AG09319 (cell line): ENCODE results near the gene NBAS.
"Not testable (repeated sequence)": the region's sequence is repeated elsewhere in the genome, so short reads cannot be mapped to it uniquely, and the experiment has no call there.

Experiments
- DNase-seq: peaks from one replicate; pipeline ENCODE4 v3.0.0-alpha.2; 2010; ENCODE audit warnings: low read depth; ENCODE audit errors: extremely low read depth
- TF ChIP-seq, protein P1 (sequence below): IDR thresholded peaks from 2 replicates; pipeline ENCODE4 v1.5.1; 2011; ENCODE audit warnings: low read depth, mild to moderate bottlenecking, inconsistent platforms, low read length, moderate library complexity

NBAS gene

DNA sequence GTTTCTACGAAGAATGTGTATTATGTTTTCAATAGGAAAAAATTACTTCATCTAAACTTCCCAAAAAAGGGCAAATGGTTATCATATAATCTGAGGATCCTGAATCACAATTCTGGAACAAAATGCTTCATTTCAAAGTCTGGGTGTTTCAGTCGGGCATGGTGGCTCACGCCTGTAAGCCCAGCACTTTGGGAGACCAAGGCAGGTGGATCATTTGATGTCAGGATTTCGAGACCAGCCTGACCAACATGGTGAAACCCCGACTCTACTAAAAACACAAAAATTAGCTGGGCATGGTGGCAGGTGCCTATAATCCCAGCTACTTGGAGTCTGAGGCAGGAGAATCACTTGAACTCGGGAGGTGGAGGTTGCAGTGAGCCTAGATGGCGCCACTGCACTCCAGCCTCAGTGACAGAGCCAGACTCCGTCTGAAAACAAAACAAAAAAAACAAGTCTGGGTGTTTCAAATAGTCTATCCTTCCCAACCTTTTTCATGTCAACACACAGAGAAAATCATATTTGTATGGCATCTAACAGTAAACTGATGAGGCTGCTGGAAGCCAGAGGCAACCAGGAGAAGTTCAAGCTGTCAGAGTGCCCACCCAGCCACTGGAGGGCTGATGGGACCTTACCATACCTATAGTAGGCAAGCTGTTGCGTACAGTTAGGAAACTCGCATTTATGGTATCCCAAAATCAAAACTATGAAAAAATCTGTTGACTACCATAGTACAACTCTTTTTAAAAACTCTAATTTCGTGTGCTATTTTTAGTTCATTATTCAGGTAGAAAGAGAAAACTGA is 14.6 kb downstream of the NBAS start:
- TF ChIP-seq, protein P1, sequence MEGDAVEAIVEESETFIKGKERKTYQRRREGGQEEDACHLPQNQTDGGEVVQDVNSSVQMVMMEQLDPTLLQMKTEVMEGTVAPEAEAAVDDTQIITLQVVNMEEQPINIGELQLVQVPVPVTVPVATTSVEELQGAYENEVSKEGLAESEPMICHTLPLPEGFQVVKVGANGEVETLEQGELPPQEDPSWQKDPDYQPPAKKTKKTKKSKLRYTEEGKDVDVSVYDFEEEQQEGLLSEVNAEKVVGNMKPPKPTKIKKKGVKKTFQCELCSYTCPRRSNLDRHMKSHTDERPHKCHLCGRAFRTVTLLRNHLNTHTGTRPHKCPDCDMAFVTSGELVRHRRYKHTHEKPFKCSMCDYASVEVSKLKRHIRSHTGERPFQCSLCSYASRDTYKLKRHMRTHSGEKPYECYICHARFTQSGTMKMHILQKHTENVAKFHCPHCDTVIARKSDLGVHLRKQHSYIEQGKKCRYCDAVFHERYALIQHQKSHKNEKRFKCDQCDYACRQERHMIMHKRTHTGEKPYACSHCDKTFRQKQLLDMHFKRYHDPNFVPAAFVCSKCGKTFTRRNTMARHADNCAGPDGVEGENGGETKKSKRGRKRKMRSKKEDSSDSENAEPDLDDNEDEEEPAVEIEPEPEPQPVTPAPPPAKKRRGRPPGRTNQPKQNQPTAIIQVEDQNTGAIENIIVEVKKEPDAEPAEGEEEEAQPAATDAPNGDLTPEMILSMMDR, result no peak
- no peak for DNase-seq

DNA sequence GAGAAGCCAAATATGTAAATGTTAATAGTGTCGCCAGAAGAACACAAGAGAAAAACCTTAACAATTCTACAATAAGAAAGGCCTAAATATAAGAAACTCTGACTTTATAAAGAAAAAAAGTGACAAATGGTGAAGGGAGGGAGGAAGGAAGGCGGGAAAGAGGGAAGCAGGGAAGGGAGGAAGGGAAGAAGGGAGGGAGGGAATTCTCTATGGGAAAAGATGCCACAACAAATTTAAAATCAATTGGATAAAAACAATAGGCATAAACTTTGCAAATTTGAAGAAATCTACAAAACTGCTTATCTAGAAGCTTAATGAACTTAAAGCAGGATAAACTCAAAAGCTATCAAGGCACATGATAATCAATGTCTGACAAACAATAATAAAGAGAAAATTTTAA is 16.9 kb downstream of the NBAS start:
- DNase-seq, result no peak
- TF ChIP-seq, protein P1, result no peak

DNA sequence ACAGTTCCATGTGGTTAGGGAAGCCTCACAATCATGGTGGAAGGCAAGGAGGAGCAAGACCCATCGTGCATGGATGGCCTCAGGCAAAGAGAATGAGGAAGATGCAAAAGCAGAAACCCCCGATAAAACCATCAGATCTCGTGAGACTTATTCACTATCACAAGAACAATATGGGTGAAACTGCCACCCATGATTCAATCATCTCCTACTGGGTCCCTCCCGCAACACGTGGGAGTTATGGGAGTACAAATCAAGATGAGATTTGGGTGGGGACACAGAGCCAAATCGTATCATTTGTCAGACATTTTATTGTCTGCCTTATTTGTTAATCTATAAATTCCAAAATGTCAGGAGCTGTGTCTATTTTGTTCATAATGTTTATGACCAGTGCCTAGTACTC is 17.6 kb downstream of the NBAS start:
- TF ChIP-seq, protein P1, result no peak
- DNase-seq, result no peak

DNA sequence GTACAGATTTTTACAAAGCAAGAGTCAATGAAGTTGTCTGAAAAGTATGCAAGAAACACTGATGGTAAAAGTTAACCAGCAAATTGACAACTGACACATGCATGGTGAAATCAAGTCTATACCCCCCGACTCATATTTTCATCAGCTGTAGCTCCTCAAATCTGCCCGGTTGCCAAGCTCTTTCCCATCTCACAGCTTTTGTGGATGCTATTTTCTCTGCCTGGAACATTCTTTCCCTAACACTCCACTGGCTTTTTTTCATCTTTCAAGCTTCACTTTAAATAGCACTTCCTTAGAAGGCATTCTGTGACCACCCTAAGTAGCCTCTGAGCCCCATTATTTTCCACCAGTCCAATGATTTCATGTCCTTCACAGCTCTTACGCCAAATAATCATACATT is 18.1 kb downstream of the NBAS start:
- TF ChIP-seq, protein P1, result no peak
- no peak for DNase-seq

DNA sequence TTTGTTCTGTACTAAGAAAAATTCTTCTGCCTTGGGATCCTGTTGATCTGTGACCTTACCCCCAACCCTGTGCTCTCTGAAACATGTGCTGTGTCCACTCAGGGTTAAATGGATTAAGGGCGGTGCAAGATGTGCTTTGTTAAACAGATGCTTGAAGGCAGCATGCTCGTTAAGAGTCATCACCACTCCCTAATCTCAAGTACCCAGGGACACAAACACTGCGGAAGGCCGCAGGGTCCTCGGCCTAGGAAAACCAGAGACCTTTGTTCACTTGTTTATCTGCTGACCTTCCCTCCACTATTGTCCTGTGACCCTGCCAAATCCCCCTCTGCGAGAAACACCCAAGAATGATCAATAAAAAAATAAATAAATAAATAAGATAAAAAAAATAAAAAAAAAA is 18.9 kb downstream of the NBAS start:
- DNase-seq, result not testable (repeated sequence)

DNA sequence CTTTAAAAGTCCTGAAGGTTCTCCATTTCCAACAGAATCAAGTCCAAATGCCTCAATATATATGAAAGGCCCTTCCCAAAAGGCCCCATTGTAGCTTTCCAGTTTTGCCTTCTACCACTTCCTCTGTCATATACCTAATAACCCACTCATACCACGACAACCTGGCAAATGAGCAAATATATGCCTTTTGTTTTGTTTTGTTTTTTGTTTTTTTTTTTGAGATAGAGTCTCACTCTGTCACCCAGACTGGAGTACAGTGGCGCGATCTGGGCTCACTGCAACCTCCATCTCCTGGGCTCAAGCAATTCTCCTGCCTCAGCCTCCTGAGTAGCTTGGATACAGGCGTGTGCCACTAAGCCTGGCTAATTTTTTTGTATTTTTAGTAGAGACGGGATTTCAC is 20.6 kb downstream of the NBAS start:
- DNase-seq, result not testable (repeated sequence)

DNA sequence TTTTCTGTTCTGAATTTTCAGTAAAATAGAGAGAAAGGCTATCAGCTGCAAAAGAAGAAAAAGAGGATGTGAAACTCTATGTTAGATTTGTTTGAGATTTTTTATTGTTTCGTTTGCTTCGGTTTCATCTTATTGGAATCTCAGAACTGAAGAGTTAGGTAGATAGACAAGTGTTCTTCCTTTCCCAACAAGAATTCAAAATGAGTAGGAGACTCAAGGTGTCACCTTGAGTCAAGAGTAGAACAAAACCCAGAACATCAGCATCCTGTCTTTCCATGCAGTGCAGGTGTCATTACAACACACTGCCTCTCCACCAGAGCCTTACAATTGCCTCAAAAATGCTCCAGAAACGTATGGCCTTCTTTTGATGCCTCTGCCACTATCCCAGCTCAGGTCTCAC is 21.1 kb downstream of the NBAS start:
- no peak for DNase-seq
- TF ChIP-seq, protein P1, result no peak

DNA sequence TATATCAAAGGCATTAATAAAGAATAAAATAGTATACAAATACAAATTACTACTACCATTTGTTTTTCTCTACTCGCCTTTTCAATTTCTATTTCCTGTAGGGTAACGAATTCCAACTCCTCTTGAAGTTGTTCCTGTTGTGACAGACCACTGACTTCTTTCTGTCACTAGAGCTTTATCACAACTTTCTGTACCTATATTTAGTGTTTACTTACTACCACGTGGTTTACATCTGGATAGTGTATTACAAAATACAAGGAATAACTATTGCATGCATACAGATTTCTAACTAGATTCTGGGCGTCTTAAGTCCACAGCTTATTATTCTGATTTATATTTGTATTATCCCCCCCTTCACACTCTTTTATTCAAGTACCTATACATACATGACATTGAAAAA is 22.3 kb downstream of the NBAS start:
- TF ChIP-seq, protein P1, result no peak
- DNase-seq, result no peak
